ENCODE measurements around the gene SPATA7. TPM values are rescaled to one million over a fixed set of nuclear protein-coding genes. Genes with fewer than 3 reads are reported as not detected.

The SPATA7 gene
- total RNA-seq, 1 experiment from 2014 or later = 5.3 TPM

GRCh38 chr14:88481059-88481458, 95.6 kb downstream of the SPATA7 start:
- Histone ChIP-seq H4K91ac (ENCODE audit: insufficient read length, low read depth, low read length) (no peak overlapping the region), H4K5ac (ENCODE audit: insufficient read length, low read depth, low read length) (no peak overlapping the region), H2BK20ac (ENCODE audit: low read depth, low read length, poor library complexity, severe bottlenecking) (no peak overlapping the region), H4K20me1 (ENCODE audit: control insufficient read depth, insufficient read depth, insufficient read length) (peaks cover 2% of the 10 kb centered on the region), H2BK5ac (ENCODE audit: insufficient read length, low read length) (no peak overlapping the region), H2AK5ac (ENCODE audit: insufficient read length, low read length) (no peak overlapping the region), H3K23me2 (ENCODE audit: insufficient read length, low read depth, low read length, poor library complexity, severe bottlenecking) (no peaks in the 10 kb centered on the region), H2BK120ac (ENCODE audit: low read depth, low read length, poor library complexity, severe bottlenecking) (no peak overlapping the region), H2BK12ac (ENCODE audit: insufficient read length, low read depth, low read length) (no peak overlapping the region), H2AFZ (ENCODE audit: low read length) (no peak overlapping the region), H3K27ac (ENCODE audit: insufficient read length, low read depth, low read length) (no peak overlapping the region), H3K9me3 (ENCODE audit: control insufficient read depth, low read depth, low read length) (no peaks in the 10 kb centered on the region), H2BK15ac (ENCODE audit: low read depth, low read length) (no peak overlapping the region), H3T11ph (ENCODE audit: low read length) (no peak overlapping the region), H3K56ac (ENCODE audit: insufficient read length, low read depth, low read length) (no peak overlapping the region), H3K4me1 (ENCODE audit: insufficient read depth, low read length) (no peaks in the 10 kb centered on the region; the same call in 1 of the 2 replicates), H4K8ac (replicated peaks; ENCODE audit: insufficient read length, low read depth, low read length) (no peak overlapping the region), H3K23ac (ENCODE audit: insufficient read length, low read depth, low read length) (no peak overlapping the region), H3K14ac (ENCODE audit: insufficient read depth, low read length) (no peak overlapping the region), H3K18ac (ENCODE audit: insufficient read length, low read depth, low read length) (no peak overlapping the region), H3K9ac (ENCODE audit: extremely low read depth, insufficient read length, low read length) (no peak overlapping the region), H3K27me3 (ENCODE audit: insufficient read depth, low read length) (no peaks in the 10 kb centered on the region), H3K4me2 (ENCODE audit: insufficient read depth, insufficient read length, low read length) (no peak overlapping the region), H3K79me1 (ENCODE audit: insufficient read depth, low read depth, low read length, poor library complexity, severe bottlenecking) (no peaks in the 10 kb centered on the region), H3K79me2 (ENCODE audit: insufficient read depth, low read length) (0 out of 2 replicates have a peak, but pooled peaks cover 2% of the 10 kb centered on the region), H3K4ac (ENCODE audit: low read depth, low read length) (no peak overlapping the region)
- H3K27ac Mint-ChIP-seq = peak overlapping the region in 1 of 3 experiments; percentile 1; a peak in 1 of 7 replicates
- H3K9me3 Mint-ChIP-seq = no peaks in the 10 kb centered on the region
- WGBS (ENCODE audit: extremely low coverage, insufficient read length, low lambda C conversion rate) = no CpG with 5 or more reads among the region's 2 CpGs
- peaks cover 47 to 50% of the 10 kb centered on the region in 2 experiments for H3K4me1 Mint-ChIP-seq
- H3K4me3 Mint-ChIP-seq = no peak overlapping the region
- no peak for DNase-seq
- no peaks in the 10 kb centered on the region for H3K27me3 Mint-ChIP-seq (ENCODE audit: low read depth)
- TF ChIP-seq CTCF (conservative IDR thresholded peaks at IDR 0.05) = no peak
- H3K36me3 Mint-ChIP-seq (ENCODE audit: insufficient read depth in 1 of 3, low read depth in 3 of 3) = peaks cover 10 to 49% (median 48%) of the 10 kb centered on the region in 3 experiments

All from H9 (cell line).